Liver (tissue), 9 donors: ENCODE results near the gene PGPEP1. TPM values are rescaled to one million over a fixed set of nuclear protein-coding genes. Genes with fewer than 3 reads are reported as not detected.

Source experiments
- DNase-seq: peaks from one replicate; pipeline ENCODE4 v3.0.0-alpha.2; 2017; ENCODE audit warnings: low spot score
- H3K27ac ChIP-seq, 2 donors: one replicate each; pipeline ENCODE4 v1.7.0; 2013; ENCODE audit warnings: inconsistent platforms in 2 of 2, low read length in 2 of 2, control low read depth in 1 of 2, low read depth in 1 of 2, mild to moderate bottlenecking in 1 of 2
- H3K27me3 ChIP-seq, 4 donors: one replicate each; pipeline versions ENCODE4 v1.6.1 to v1.7.0; 2013; ENCODE audit warnings: low read length in 3 of 4, inconsistent platforms in 1 of 4, mild to moderate bottlenecking in 1 of 4, moderate library complexity in 1 of 4; ENCODE audit not compliant: control insufficient read depth in 4 of 4, insufficient read depth in 4 of 4
- H3K36me3 ChIP-seq, 4 donors: one replicate each; pipeline versions ENCODE4 v1.6.1 to v1.7.0; 2013; ENCODE audit warnings: low read length in 3 of 4, mild to moderate bottlenecking in 3 of 4, low read depth in 1 of 4, moderate library complexity in 1 of 4; ENCODE audit not compliant: control insufficient read depth in 4 of 4, insufficient read depth in 3 of 4
- H3K4me1 ChIP-seq, 4 donors: one replicate each; pipeline versions ENCODE4 v1.6.1 to v1.7.0; 2013; ENCODE audit warnings: low read length in 3 of 4, mild to moderate bottlenecking in 3 of 4, moderate library complexity in 1 of 4; ENCODE audit not compliant: control insufficient read depth in 4 of 4, insufficient read depth in 4 of 4
- H3K4me3 ChIP-seq, 3 donors: one replicate each; pipeline versions ENCODE4 v1.6.1 to v1.7.0; 2013; ENCODE audit warnings: low read length in 3 of 3, control low read depth in 1 of 3, low read depth in 1 of 3, mild to moderate bottlenecking in 1 of 3
- H3K9ac ChIP-seq, 2 donors: one replicate each; pipeline ENCODE4 v1.7.0; 2013; ENCODE audit warnings: low read length in 2 of 2, mild to moderate bottlenecking in 2 of 2, moderate library complexity in 2 of 2, control low read depth in 1 of 2, low read depth in 1 of 2
- H3K9me3 ChIP-seq, 4 donors: one replicate each; pipeline versions ENCODE4 v1.6.1 to v1.7.0; 2013; ENCODE audit warnings: low read length in 3 of 4; ENCODE audit not compliant: control insufficient read depth in 4 of 4
- FOXA1 ChIP-seq: IDR thresholded peaks from 2 replicates; pipeline ENCODE4 v1.6.1; 2016; ENCODE audit warnings: antibody characterized with exemption
- HNF4A ChIP-seq, 2 donors: conservative IDR thresholded peaks; 2 replicates each; pipeline ENCODE4 v1.6.1; 2016; ENCODE audit warnings: antibody characterized with exemption in 2 of 2, mild to moderate bottlenecking in 2 of 2
- JUND ChIP-seq, 2 donors: IDR thresholded peaks; 2 replicates each; pipeline ENCODE4 v1.6.1; 2016; ENCODE audit warnings: antibody characterized with exemption in 2 of 2
- NR2F2 ChIP-seq: IDR thresholded peaks from 2 replicates; pipeline ENCODE4 v1.6.1; 2016; ENCODE audit warnings: antibody characterized with exemption
- RAD21 ChIP-seq, 2 donors: IDR thresholded peaks; 2 replicates each; pipeline ENCODE4 v1.6.1; 2016; ENCODE audit warnings: antibody characterized with exemption in 2 of 2, mild to moderate bottlenecking in 2 of 2
- RXRA ChIP-seq, 2 donors: IDR thresholded peaks; 2 replicates each; pipeline ENCODE4 v1.6.1; 2017 to 2018; ENCODE audit warnings: antibody characterized with exemption in 2 of 2, mild to moderate bottlenecking in 1 of 2
- SP1 ChIP-seq: IDR thresholded peaks from 2 replicates; pipeline ENCODE4 v1.6.1; 2018; ENCODE audit warnings: antibody characterized with exemption, mild to moderate bottlenecking
- TAF1 ChIP-seq: conservative IDR thresholded peaks from 2 replicates; pipeline ENCODE4 v1.6.1; 2016; ENCODE audit warnings: antibody characterized with exemption, mild to moderate bottlenecking
- WGBS: extraction: QIAGEN DNeasy Blood & Tissue Kit; methylation state at CpG from one replicate; pipeline ENCODE4 v1.1.7; 2013; 5-methylcytosine and 5-hydroxymethylcytosine counted together
- polyA plus RNA-seq, 2 donors: library from polyadenylated mRNA; stranded (reverse) in 1 of 2; unstranded in 1 of 2; fragments of 200-250 nt in 1 of 2; fragments of >200 nt in 1 of 2; fragmentation: Nextera tagmentation in 1 of 2; extraction: Ambion mirVana in 1 of 2; gene quantifications; one replicate each; pipeline versions ENCODE4 v1.2.1 to v1.2.3, GENCODE V29; 2013 to 2015
- total RNA-seq, 2 donors: library from RNA; depleted of rRNA; stranded (reverse); fragments of >200 nt; gene quantifications; one replicate each; pipeline ENCODE4 v1.2.3, GENCODE V29; 2014
- TF ChIP-seq, protein P1 (sequence below): fragments of 150-350 bp; IDR thresholded peaks from 2 replicates; pipeline ENCODE4 v1.5.1; 2017; ENCODE audit warnings: improper control_type of control experiment, low read depth, low read length; ENCODE audit not compliant: missing input control
- TF ChIP-seq, protein P2 (sequence below): IDR thresholded peaks from 2 replicates; pipeline ENCODE4 v1.6.1; 2016; ENCODE audit warnings: antibody characterized with exemption
- TF ChIP-seq, protein P3 (sequence below): IDR thresholded peaks from 2 replicates; pipeline ENCODE4 v1.6.1; 2016; ENCODE audit warnings: antibody characterized with exemption
- TF ChIP-seq, protein P4 (sequence below): IDR thresholded peaks from 2 replicates; pipeline ENCODE4 v1.6.1; 2016; ENCODE audit warnings: antibody characterized with exemption, mild to moderate bottlenecking
- donor health status: healthy.
- donor health status: healthy.
- donor health status: healthy.
- donor health status: healthy.
- donor health status: healthy.

PGPEP1 gene
- total and polyA plus RNA-seq, 4 donors: 15.8 to 48.3 (median 26.2) TPM

DNA sequence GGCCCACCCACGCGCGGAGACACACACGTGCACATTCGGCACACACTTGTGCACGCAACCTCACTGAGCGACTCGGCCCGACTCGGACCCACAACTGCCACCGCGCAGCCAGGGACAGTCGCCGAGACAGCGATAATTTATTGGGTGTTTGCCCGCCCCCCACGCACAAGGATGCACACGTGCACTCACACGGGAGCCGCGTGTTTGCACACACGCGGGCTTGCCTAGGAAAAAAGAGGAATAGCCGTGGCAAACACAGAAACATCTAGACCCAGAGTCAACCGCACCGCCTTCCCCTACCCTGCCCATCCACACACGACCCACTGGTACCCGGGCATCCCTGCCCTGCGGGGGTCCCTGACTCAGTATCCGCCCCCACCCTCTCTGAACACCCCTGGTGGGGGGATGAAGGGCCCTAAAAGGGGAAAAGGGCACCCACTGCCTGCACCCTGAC, 77.7 kb downstream of the PGPEP1 start:
- Histone ChIP-seq H3K36me3 (no peaks in the 10 kb centered on the region), H3K4me1 (peaks cover 9 to 49% (median 28%) of the 10 kb centered on the region in 4 donors), H3K27me3 (no peaks in the 10 kb centered on the region), H3K9ac (no peak overlapping the region), H3K4me3 (no peak overlapping the region), H3K27ac (peak overlapping the region; percentile 89 to 94), H3K9me3 (no peaks in the 10 kb centered on the region)
- no peak for DNase-seq
- TF ChIP-seq JUND (IDR thresholded peaks at IDR 0.05): no peak
- TF ChIP-seq HNF4A (conservative IDR thresholded peaks at IDR 0.05): no peak
- TF ChIP-seq RAD21 (IDR thresholded peaks at IDR 0.05): no peak
- TF ChIP-seq FOXA1: no peak
- TF ChIP-seq TAF1: no peak
- no peak for TF ChIP-seq NR2F2
- TF ChIP-seq, protein P1, sequence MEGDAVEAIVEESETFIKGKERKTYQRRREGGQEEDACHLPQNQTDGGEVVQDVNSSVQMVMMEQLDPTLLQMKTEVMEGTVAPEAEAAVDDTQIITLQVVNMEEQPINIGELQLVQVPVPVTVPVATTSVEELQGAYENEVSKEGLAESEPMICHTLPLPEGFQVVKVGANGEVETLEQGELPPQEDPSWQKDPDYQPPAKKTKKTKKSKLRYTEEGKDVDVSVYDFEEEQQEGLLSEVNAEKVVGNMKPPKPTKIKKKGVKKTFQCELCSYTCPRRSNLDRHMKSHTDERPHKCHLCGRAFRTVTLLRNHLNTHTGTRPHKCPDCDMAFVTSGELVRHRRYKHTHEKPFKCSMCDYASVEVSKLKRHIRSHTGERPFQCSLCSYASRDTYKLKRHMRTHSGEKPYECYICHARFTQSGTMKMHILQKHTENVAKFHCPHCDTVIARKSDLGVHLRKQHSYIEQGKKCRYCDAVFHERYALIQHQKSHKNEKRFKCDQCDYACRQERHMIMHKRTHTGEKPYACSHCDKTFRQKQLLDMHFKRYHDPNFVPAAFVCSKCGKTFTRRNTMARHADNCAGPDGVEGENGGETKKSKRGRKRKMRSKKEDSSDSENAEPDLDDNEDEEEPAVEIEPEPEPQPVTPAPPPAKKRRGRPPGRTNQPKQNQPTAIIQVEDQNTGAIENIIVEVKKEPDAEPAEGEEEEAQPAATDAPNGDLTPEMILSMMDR: no peak
- TF ChIP-seq, protein P2, sequence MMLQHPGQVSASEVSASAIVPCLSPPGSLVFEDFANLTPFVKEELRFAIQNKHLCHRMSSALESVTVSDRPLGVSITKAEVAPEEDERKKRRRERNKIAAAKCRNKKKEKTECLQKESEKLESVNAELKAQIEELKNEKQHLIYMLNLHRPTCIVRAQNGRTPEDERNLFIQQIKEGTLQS: no peak
- TF ChIP-seq, protein P3, sequence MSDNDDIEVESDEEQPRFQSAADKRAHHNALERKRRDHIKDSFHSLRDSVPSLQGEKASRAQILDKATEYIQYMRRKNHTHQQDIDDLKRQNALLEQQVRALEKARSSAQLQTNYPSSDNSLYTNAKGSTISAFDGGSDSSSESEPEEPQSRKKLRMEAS: no peak
- TF ChIP-seq, protein P4, sequence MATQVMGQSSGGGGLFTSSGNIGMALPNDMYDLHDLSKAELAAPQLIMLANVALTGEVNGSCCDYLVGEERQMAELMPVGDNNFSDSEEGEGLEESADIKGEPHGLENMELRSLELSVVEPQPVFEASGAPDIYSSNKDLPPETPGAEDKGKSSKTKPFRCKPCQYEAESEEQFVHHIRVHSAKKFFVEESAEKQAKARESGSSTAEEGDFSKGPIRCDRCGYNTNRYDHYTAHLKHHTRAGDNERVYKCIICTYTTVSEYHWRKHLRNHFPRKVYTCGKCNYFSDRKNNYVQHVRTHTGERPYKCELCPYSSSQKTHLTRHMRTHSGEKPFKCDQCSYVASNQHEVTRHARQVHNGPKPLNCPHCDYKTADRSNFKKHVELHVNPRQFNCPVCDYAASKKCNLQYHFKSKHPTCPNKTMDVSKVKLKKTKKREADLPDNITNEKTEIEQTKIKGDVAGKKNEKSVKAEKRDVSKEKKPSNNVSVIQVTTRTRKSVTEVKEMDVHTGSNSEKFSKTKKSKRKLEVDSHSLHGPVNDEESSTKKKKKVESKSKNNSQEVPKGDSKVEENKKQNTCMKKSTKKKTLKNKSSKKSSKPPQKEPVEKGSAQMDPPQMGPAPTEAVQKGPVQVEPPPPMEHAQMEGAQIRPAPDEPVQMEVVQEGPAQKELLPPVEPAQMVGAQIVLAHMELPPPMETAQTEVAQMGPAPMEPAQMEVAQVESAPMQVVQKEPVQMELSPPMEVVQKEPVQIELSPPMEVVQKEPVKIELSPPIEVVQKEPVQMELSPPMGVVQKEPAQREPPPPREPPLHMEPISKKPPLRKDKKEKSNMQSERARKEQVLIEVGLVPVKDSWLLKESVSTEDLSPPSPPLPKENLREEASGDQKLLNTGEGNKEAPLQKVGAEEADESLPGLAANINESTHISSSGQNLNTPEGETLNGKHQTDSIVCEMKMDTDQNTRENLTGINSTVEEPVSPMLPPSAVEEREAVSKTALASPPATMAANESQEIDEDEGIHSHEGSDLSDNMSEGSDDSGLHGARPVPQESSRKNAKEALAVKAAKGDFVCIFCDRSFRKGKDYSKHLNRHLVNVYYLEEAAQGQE: no peak
- TF ChIP-seq RXRA (IDR thresholded peaks at IDR 0.05): no peak
- WGBS: 9% methylated on average over 30 of the region's 30 CpGs

DNA sequence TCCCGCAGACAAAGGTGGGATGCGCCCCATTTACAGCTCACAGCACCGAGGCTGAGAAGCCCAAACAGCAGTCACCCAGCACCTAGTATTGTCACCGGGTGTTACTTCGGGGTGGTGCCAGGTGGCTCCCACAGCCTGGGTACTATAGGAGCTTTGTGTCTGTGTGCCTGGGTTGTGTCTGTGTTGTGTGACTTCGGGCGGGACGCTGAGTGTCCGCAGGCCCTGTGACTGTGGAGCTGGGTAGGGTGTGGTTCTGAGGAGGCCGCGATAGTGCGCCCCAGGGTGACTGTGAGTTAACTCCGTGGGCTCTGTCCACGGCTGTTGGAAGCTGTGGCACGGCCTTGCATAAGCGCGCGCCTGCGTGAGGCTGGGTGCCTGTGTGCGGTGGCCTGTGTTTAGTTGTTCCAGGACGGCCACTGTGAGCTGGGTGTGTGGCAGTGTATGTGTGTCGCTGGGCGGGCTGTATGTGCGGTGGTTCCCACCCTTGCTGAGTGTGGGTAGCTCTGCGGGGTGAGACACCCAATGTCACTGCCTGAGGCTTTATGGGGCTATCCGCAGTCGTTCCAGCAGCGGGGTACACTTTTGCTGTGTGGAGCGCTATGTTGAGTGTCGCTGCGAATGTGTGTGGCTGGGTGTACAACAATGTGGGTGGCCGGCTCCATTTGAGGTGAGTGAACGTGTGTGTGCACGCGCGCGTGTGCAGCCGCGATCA, 78.2 kb downstream of the PGPEP1 start:
- Histone ChIP-seq H3K27me3 (no peaks in the 10 kb centered on the region), H3K9ac (no peak overlapping the region), H3K9me3 (no peaks in the 10 kb centered on the region), H3K36me3 (no peaks in the 10 kb centered on the region), H3K4me3 (peak overlapping the region in 2 of 3 donors; percentile 12 to 80), H3K27ac (peak overlapping the region; percentile 89 to 94), H3K4me1 (peaks cover 9 to 49% (median 28%) of the 10 kb centered on the region in 4 donors)
- no peak for TF ChIP-seq SP1
- DNase-seq: peak; percentile 75
- 11% methylated on average over 39 of the region's 39 CpGs for WGBS
